ENCODE measurements around the gene GRHPR.

GRCh38 chr9:37456817-37457216 lies 34.3 kb downstream of the GRHPR start:
- TF ChIP-seq, protein P1, sequence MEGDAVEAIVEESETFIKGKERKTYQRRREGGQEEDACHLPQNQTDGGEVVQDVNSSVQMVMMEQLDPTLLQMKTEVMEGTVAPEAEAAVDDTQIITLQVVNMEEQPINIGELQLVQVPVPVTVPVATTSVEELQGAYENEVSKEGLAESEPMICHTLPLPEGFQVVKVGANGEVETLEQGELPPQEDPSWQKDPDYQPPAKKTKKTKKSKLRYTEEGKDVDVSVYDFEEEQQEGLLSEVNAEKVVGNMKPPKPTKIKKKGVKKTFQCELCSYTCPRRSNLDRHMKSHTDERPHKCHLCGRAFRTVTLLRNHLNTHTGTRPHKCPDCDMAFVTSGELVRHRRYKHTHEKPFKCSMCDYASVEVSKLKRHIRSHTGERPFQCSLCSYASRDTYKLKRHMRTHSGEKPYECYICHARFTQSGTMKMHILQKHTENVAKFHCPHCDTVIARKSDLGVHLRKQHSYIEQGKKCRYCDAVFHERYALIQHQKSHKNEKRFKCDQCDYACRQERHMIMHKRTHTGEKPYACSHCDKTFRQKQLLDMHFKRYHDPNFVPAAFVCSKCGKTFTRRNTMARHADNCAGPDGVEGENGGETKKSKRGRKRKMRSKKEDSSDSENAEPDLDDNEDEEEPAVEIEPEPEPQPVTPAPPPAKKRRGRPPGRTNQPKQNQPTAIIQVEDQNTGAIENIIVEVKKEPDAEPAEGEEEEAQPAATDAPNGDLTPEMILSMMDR (IDR thresholded peaks at IDR 0.05), result no peak
- TF ChIP-seq POLR2A (IDR thresholded peaks at IDR 0.05), result no peak

Data from esophagus squamous epithelium (tissue), 4 donors.